Gastroesophageal sphincter (tissue), 3 donors: ENCODE data around the gene CTNNA2.

Experiments
- CTCF ChIP-seq, 4 experiments: fragments of 200-600 bp in 2 of 4; fragments of 450-650 bp in 2 of 4; sonication (generic) in 1 of 4; IDR thresholded peaks; one replicate each; pipeline ENCODE4 v1.5.1; 2017 to 2019; ENCODE audit warnings: antibody characterized with exemption in 4 of 4, mild to moderate bottlenecking in 2 of 4, moderate library complexity in 2 of 4
- POLR2A ChIP-seq, 2 donors: fragments of 450-650 bp; IDR thresholded peaks; one replicate each; pipeline ENCODE4 v1.6.1; 2017; ENCODE audit warnings: antibody characterized with exemption in 2 of 2, mild to moderate bottlenecking in 2 of 2, moderate library complexity in 1 of 2
- POLR2AphosphoS5 ChIP-seq: sonication (generic); formaldehyde crosslinking; IDR thresholded peaks from one replicate; pipeline ENCODE4 v1.6.1; 2017; ENCODE audit warnings: antibody characterized with exemption

GRCh38 chr2:80403081-80403480 lies 890.2 kb downstream of the CTNNA2 start:
- no peak for TF ChIP-seq CTCF (IDR thresholded peaks at IDR 0.05)
- no peak for TF ChIP-seq POLR2A (IDR thresholded peaks at IDR 0.05)
- TF ChIP-seq POLR2AphosphoS5, result no peak
